NCI-H2171 treated with DMSO at 0.1 percent for 48 hours (cell line): ENCODE measurements around the gene POLD1.

Experiments
- DNase-seq: peaks from one replicate; lab custom pipeline; 2025; lab: John Stamatoyannopoulos, UW

POLD1 gene

DNA sequence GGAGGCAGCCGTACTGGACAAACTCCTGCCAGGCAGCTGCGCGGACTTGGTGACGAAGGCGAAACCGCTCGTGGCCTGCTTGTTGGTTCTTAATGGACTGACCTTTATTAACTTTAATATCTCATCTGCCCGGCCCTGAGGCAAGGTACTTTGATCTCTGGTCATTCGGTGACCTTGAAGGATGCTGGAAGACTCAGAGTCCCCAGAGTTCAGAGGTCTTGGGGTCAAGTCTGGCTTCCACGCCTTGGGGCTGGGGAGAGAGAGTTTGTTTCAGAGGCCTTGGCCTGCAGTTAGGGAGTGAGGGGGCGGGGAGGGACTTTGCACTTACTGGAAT lies 82.5 kb downstream of the POLD1 start:
- DNase-seq: no peak

- no peak for DNase-seq
Measured at GRCh38 chr19:50467566-50467965, 83.4 kb downstream of the POLD1 start.
